22Rv1 (cell line): ENCODE data around the gene PRR3.
"Not testable (repeated sequence)": the region's sequence is repeated elsewhere in the genome, so short reads cannot be mapped to it uniquely, and the experiment has no call there.

ENCODE experiments used
- ZFX ChIP-seq: fragments of 450-650 bp; IDR thresholded peaks from 2 replicates; pipeline ENCODE4 v1.6.1; 2017; ENCODE audit warnings: antibody characterized with exemption, borderline replicate concordance
- TF ChIP-seq, protein P1 (sequence below): fragments of 450-650 bp; IDR thresholded peaks from 2 replicates; pipeline ENCODE4 v1.5.1; 2017; ENCODE audit warnings: mild to moderate bottlenecking

DNA sequence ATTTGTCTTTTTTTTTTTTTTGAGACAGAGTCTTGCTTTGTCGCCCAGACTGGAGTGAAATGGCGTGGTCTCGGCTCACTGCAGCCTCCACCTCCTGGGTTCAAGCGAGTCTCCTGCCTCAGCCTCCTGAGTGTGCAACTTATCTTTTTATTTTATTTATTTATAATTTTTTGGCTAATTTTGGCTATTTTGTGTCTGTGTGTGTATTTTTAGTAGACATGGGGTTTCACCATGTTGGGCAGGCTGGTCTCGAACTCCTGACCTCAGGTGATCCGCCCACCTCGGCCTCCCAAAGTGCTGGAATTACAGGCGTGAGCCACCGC is 40.4 kb upstream of the PRR3 start:
- TF ChIP-seq, protein P1, sequence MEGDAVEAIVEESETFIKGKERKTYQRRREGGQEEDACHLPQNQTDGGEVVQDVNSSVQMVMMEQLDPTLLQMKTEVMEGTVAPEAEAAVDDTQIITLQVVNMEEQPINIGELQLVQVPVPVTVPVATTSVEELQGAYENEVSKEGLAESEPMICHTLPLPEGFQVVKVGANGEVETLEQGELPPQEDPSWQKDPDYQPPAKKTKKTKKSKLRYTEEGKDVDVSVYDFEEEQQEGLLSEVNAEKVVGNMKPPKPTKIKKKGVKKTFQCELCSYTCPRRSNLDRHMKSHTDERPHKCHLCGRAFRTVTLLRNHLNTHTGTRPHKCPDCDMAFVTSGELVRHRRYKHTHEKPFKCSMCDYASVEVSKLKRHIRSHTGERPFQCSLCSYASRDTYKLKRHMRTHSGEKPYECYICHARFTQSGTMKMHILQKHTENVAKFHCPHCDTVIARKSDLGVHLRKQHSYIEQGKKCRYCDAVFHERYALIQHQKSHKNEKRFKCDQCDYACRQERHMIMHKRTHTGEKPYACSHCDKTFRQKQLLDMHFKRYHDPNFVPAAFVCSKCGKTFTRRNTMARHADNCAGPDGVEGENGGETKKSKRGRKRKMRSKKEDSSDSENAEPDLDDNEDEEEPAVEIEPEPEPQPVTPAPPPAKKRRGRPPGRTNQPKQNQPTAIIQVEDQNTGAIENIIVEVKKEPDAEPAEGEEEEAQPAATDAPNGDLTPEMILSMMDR = not testable (repeated sequence)
- not testable (repeated sequence) for TF ChIP-seq ZFX
